Measurements from ENCODE around the gene RGS3. TPM values are rescaled to one million over a fixed set of nuclear protein-coding genes. Genes with fewer than 3 reads are reported as not detected.

RGS3 gene
- total and polyA plus RNA-seq, 10 of the 15 experiments (the other 5 are each of a cell fraction or from before 2014, with no cell fraction given), result 2.9 to 138 (median 28.8) TPM

DNA sequence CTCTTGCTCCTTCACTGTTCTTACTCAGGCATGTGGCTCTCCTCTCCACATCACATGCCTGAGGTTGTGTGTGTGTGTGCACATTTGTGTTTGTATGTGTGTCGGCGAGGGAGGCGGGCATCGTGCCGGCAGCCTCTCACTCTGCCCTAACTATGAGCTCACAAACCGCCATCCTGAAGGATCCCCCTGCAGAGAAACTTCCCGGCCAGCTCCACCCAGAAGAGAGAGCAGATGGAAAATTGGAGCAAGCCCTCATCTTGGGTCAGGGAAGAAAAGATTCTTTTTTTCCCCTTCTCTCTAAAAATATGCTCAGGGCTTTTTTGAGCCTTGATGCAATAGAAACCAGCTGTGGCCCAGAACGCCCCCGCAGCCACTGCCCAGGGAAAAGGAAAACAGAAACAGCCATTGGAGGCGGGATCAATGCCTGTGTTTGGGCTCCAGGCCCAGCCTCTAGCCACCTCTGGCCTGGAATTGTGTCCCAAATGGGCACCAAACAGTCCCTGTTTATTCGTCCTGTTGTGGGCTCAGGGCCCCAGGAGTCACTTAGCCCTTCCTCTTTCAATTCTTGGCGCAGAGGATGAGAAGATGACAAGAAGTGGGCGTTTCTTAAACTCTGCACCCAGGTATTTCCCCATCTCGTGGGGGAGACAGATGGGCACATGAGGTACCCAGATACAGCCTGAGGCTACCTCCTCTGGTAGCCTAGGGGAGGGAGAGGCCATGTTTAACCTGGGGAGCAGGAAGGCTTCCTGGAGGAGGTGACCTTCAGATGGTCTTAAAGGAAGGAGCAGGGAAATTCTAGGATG, 151.5 kb downstream of the RGS3 start (continued):
- peak; percentile 61; the same call in 1 of the 2 replicates for TF ChIP-seq SPI1 (IDR thresholded peaks at IDR 0.05; ENCODE audit: borderline replicate concordance, insufficient read depth, low read depth, low read length)
- no peak for TF ChIP-seq SUZ12 (IDR thresholded peaks at IDR 0.05; ENCODE audit: unreplicated experiment)
- no peak for TF ChIP-seq POU2F2 (IDR thresholded peaks at IDR 0.05; ENCODE audit: borderline replicate concordance, low read depth, low read length)
- peak; percentile 43; the same call in 1 of the 2 replicates for TF ChIP-seq MEF2A (IDR thresholded peaks at IDR 0.05; ENCODE audit: insufficient read depth, low read depth, low read length)

- 35% methylated on average over 14 of the region's 14 CpGs for WGBS (ENCODE audit: insufficient coverage, insufficient replicate concordance, low lambda C conversion rate, missing lambda C conversion rate)
- Histone ChIP-seq H3K27me3 (replicated peaks in 1 of 2; ENCODE audit: control insufficient read depth in 2 of 2, insufficient read depth in 2 of 2, low read length in 1 of 2) (no peaks in the 10 kb centered on the region), H4K20me1 (ENCODE audit: control insufficient read depth, insufficient read depth) (no peaks in the 10 kb centered on the region), H3K79me2 (ENCODE audit: control insufficient read depth, insufficient read depth, low read length) (no peaks in the 10 kb centered on the region), H3K4me2 (ENCODE audit: control insufficient read depth, insufficient read depth) (no peak overlapping the region), H2AFZ (ENCODE audit: control insufficient read depth, low read depth, low read length) (no peak overlapping the region), H3K4me3 (no peak overlapping the region), H3K9me3 (replicated peaks; ENCODE audit: control insufficient read depth, insufficient read depth, low read length) (no peaks in the 10 kb centered on the region), H3K9ac (ENCODE audit: control insufficient read depth, insufficient read depth, low read length) (no peak overlapping the region), H3K4me1 (ENCODE audit: control insufficient read depth, insufficient read depth, low read length) (peaks cover 19% of the 10 kb centered on the region), H3K36me3 (ENCODE audit: control insufficient read depth in 2 of 2, insufficient read depth in 2 of 2, low read length in 1 of 2) (no peaks in the 10 kb centered on the region), H3K27ac (ENCODE audit: control insufficient read depth, insufficient read depth) (no peak overlapping the region)
- ATAC-seq (no peak), DNase-seq (ENCODE audit: low read depth, low spot score) (no peak), FAIRE-seq (no peak)
- no TSS peak for BruUV-seq (replicated peaks)
- no peak for TF ChIP-seq BCL11A (IDR thresholded peaks at IDR 0.05; ENCODE audit: low read depth, low read length)
- no peak for TF ChIP-seq KDM1A (IDR thresholded peaks at IDR 0.05; ENCODE audit: borderline replicate concordance)
- no peak for TF ChIP-seq HSF1 (IDR thresholded peaks at IDR 0.05; ENCODE audit: low read depth, low read length)
- TF ChIP-seq POLR2AphosphoS5 (IDR thresholded peaks at IDR 0.05; ENCODE audit: low read length), result no peak
- no peak for TF ChIP-seq PAX8 (IDR thresholded peaks at IDR 0.05)
- TF ChIP-seq USF2 (IDR thresholded peaks at IDR 0.05; ENCODE audit: borderline replicate concordance, low read depth, low read length), result no peak
- TF ChIP-seq ASH2L (IDR thresholded peaks at IDR 0.05; ENCODE audit: borderline replicate concordance, low read depth), result no peak
- TF ChIP-seq IKZF1 (conservative IDR thresholded peaks at IDR 0.05), result no peak
- SMC1A ChIA-PET (ENCODE audit: uncharacterized antibody, unreplicated experiment), result interaction anchor here (1.0 to 2.1 kb wide), 4 partner anchors 9 to 170 kb away, joined by 3 to 8 read pairs (median 5); no protein-coding TSS in a partner anchor
- RAD21 ChIA-PET (ENCODE audit: unreplicated experiment), result interaction anchor here (1.0 to 1.6 kb wide), 5 partner anchors 14 to 170 kb away, joined by 3 to 4 read pairs (median 3); no protein-coding TSS in a partner anchor
- in situ Hi-C loops (cut with MboI) (no loop called here), intact Hi-C loops (cut with micrococcal nuclease; ENCODE audit: unreplicated experiment) (no loop called here)
- CTCF ChIA-PET, result interaction anchor here (1.0 to 2.2 kb wide), 3 partner anchors 24 to 39 kb away, joined by 3 to 8 read pairs (median 7); no protein-coding TSS in a partner anchor
- POLR2A ChIA-PET, result interaction anchor here (0.6 kb wide), 1 partner anchor 392 kb away, joined by 3 read pairs; no protein-coding TSS in a partner anchor
These were observed 152.6 kb downstream of the RGS3 start for GRCh38 chr9:113616116-113616515.

Measured in GM12878 (cell line).